GM15510 (cell line): Measurements from ENCODE around the gene FDPS.

Experiments used
- POLR2A ChIP-seq: IDR thresholded peaks from 3 replicates; pipeline ENCODE4 v1.6.1; 2011; ENCODE audit warnings: borderline replicate concordance; ENCODE audit not compliant: insufficient read length; ENCODE audit errors: extremely low read depth

FDPS gene

DNA sequence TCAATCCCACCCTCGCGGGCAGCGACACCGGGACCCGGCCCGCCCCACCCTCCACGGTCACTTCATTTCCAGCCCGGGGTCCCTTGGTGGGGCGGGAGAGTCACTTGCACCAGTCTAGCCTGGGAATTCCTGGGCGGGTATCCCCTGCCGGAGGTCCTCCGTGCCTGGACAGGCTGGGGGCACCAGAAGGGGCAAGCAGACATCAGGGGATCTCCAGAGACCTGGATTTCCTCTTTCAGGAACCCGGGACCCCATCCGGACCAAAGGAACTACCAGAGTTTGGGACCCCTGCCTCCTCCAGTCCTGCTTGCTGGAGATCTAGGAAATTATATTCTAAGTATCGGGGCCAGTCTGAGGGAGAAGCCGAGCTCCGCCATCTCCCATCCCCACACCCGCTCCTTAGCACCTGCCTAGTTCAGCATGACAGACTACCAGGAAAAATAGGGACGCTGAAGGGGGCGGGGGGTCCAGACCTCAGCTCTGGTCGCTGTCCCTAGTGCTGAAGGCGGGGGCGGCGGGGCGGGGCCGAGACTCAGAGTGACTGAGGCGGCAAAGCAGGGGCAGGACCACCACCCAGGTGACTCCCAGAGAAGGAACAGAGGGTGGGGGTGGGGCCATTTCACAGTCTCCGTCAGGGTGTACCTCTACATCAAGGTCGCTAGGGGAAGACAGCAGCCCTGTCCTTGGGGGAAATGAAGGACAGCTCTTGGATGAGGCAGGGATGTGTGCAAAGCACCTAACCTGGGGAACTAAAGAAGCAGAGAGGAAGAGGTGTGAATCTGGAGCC, 30.6 kb upstream of the FDPS start:
- TF ChIP-seq POLR2A = no peak

DNA sequence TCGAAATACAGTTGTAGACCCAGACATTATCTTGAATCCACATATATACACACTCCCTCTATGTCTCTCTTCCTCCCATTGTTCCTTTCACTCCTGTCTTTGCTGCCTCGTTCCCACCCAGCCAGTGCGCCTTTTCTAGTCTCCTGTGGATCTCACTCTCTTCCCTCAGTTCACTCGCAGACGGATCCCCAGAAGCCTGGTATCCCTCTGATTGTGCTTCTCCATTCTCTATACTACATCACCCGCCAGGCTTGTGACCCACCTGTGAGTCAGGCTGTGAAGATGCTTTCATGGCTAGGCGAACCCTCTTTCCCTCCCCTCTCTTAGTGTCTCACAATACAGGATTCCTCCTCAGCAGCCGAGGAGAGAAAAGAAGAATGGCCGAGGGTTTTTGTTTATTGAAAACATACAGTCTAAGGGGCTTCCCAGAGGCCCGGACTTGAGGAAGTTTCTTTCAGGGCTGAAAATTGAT, 29.9 kb upstream of the FDPS start:
- TF ChIP-seq POLR2A = no peak

- no peak for TF ChIP-seq POLR2A
Observed at GRCh38 chr1:155279268-155279667, 29.4 kb upstream of the FDPS start.

- no peak for TF ChIP-seq POLR2A
Observed at GRCh38 chr1:155282488-155283091, 26.1 kb upstream of the FDPS start.

- TF ChIP-seq POLR2A = no peak
Observed at GRCh38 chr1:155284476-155284875, 24.2 kb upstream of the FDPS start.

DNA sequence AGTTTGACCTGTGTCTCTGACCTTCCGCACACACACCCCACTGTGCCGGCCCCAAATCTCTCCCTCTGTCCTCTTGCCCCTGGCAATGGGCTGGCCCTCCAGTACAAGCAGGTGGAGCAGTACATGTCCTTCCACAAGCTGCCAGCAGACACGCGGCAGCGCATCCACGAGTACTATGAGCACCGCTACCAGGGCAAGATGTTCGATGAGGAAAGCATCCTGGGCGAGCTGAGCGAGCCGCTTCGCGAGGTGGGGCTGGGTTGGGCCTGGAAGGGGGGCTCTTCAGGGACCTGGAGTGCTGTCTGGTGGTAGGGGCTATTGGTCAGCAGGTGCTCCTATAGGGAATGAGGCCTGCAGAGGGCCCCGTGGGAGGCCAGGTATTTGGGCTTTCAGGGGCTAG, 23.6 kb upstream of the FDPS start:
- TF ChIP-seq POLR2A = no peak

- no peak for TF ChIP-seq POLR2A
Observed at GRCh38 chr1:155285631-155286044, 23.0 kb upstream of the FDPS start.

DNA sequence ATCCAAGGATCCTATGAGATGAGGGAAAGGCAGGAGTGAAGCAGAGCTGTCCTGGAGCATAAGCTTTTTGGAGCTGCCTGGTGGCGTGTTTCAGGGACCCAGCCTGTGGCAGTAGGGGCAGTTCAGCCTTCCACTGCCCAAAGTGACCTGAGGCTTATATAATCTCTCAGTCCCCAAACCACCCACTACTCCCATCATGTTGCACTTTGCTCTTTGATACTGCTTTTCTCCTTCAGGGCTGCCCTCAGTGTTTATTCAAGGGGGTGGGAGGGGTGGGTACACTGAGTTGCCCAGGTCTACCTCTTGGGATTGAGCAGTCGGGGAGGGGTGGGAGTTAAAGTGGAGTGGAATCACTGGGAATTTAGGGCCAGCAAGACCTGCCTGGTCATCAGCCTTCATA, 22.1 kb upstream of the FDPS start:
- TF ChIP-seq POLR2A = no peak

DNA sequence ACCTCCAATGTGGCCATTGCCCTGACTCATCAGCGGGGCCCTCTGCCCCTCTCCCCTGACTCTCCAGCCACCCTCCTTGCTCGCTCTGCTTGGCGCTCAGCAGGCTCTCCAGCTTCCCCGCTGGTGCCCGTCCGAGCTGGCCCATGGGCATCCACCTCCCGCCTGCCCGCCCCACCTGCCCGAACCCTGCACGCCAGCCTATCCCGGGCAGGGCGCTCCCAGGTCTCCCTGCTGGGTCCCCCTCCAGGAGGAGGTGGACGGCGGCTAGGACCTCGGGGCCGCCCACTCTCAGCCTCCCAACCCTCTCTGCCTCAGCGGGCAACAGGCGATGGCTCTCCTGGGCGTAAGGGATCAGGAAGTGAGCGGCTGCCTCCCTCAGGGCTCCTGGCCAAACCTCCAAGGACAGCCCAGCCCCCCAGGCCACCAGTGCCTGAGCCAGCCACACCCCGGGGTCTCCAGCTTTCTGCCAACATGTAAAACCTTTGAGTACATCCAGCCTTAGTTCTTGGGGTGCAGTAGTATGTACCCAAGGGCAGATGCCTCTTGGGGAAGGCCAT, 20.6 kb upstream of the FDPS start:
- TF ChIP-seq POLR2A = no peak

GRCh38 chr1:155293086-155293749, 15.4 kb upstream of the FDPS start:
- TF ChIP-seq POLR2A = no peak

GRCh38 chr1:155294520-155295182, 14.0 kb upstream of the FDPS start:
- TF ChIP-seq POLR2A = no peak

- TF ChIP-seq POLR2A = no peak
Observed at GRCh38 chr1:155295183-155295941, 13.3 kb upstream of the FDPS start.

DNA sequence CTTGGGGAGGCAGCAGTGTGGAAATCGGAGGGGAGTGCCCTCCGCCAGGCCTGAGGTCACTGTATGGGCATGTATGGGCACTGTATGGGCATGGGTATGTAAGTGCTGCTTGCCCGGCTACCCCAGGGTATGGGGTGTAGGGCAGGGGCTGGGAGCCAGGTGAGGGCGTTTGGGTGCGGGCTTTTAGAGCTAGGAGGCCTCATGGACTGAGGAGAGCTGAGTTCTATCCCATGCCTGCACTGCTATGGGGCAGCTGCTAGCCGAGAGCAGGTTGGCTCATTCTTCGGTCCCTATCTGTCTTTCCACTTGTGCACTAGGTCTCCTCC, 12.8 kb upstream of the FDPS start:
- no peak for TF ChIP-seq POLR2A

DNA sequence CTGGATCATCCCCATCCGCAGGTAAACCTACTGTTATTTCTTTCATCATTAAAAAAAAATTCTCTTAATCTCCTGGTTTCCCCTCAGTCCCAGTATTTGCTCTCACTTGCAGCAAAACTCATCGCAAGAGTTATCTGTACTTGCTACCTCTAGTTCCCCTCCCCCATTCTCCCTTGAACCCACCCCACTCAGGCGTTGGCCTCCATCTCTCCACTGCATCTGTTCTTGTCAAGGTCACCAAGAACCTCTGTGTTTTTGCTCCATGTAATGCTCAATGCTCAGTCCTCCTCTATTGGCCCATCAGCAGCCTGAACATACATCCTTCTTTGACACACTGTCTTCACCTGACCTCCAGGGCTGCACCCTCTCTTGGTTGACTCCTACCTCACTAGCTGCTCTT, 12.0 kb upstream of the FDPS start:
- no peak for TF ChIP-seq POLR2A
